ENCODE measurements around the gene CYP2B6. TPM values are rescaled to one million over a fixed set of nuclear protein-coding genes. Genes with fewer than 3 reads are reported as not detected.
"Not testable (repeated sequence)": the region's sequence is repeated elsewhere in the genome, so short reads cannot be mapped to it uniquely, and the experiment has no call there.

The CYP2B6 gene
- total RNA-seq: not detected

- DNase-seq: no peak
- peaks cover 8% of the 10 kb centered on the region for H3K27me3 Mint-ChIP-seq
- H3K27ac Mint-ChIP-seq: no peak within 1 kb of the TSS
- H3K36me3 Mint-ChIP-seq (ENCODE audit: low read depth): no peaks in the 10 kb centered on the region
- H3K4me3 Mint-ChIP-seq: no peak within 1 kb of the TSS
- peaks cover 2% of the 10 kb centered on the region for H3K9me3 Mint-ChIP-seq
- H3K4me1 Mint-ChIP-seq: no peaks in the 10 kb centered on the region
- ChIA-PET CTCF (no interaction called here), POLR2A (no interaction called here)
Measured at GRCh38 chr19:40990972-40991381, at the start of gene CYP2B6. CYP2B6 (plus strand) TSS chr19:40991282; CDS start chr19:40991306, 24 bp downstream.

- Mint-ChIP-seq H3K27ac (no peak overlapping the region), H3K27me3 (peaks cover 10% of the 10 kb centered on the region), H3K36me3 (ENCODE audit: low read depth) (no peaks in the 10 kb centered on the region), H3K4me3 (no peak overlapping the region), H3K9me3 (no peaks in the 10 kb centered on the region), H3K4me1 (peaks cover 2% of the 10 kb centered on the region)
- CTCF ChIA-PET: no interaction called here
- POLR2A ChIA-PET: no interaction called here
- DNase-seq: no peak
Measured at GRCh38 chr19:40941481-40942219, 49.4 kb upstream of the CYP2B6 start.

DNA sequence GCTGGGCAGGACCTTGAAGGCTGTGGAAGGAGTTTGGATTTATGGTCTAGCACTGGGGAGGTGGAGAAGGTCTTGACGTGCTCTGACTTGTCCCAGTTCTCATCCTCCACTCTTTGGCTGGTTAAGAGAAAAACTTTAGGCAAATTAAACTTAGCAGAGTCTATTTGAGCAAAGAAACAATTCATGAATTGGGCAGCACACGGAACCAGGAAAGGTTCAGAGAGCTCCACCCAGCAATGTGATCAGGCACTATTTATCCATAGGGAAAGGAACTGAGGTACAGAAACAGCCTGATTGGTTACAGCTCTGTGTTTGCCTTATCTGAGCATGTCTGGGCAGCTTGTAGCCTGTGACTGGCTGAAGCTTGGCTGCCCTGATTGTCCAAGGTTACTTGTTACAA, 45.4 kb upstream of the CYP2B6 start:
- H3K27ac Mint-ChIP-seq: no peak overlapping the region

GRCh38 chr19:40947114-40947513, 44.0 kb upstream of the CYP2B6 start:
- CTCF ChIA-PET: no interaction called here
- POLR2A ChIA-PET: no interaction called here
- no peak overlapping the region for H3K27ac Mint-ChIP-seq
- H3K4me3 Mint-ChIP-seq: no peak overlapping the region
- no peaks in the 10 kb centered on the region for H3K36me3 Mint-ChIP-seq (ENCODE audit: low read depth)
- no peaks in the 10 kb centered on the region for H3K4me1 Mint-ChIP-seq
- no peak for DNase-seq
- H3K9me3 Mint-ChIP-seq: peaks cover 4% of the 10 kb centered on the region
- H3K27me3 Mint-ChIP-seq: peaks cover 4% of the 10 kb centered on the region

More for the DNA sequence above, 45.4 kb upstream of the CYP2B6 start:
- ChIA-PET POLR2A (no interaction called here), CTCF (no interaction called here)
- Mint-ChIP-seq H3K36me3 (ENCODE audit: low read depth) (no peaks in the 10 kb centered on the region), H3K4me3 (no peak overlapping the region), H3K9me3 (no peaks in the 10 kb centered on the region), H3K4me1 (no peaks in the 10 kb centered on the region), H3K27me3 (peaks cover 4% of the 10 kb centered on the region)
- no peak for DNase-seq

- Mint-ChIP-seq H3K36me3 (ENCODE audit: low read depth) (no peaks in the 10 kb centered on the region), H3K27me3 (peaks cover 4% of the 10 kb centered on the region), H3K27ac (no peak overlapping the region), H3K4me3 (no peak overlapping the region), H3K4me1 (no peaks in the 10 kb centered on the region), H3K9me3 (peaks cover 5% of the 10 kb centered on the region)
- CTCF ChIA-PET: no interaction called here
- DNase-seq: no peak
- POLR2A ChIA-PET: no interaction called here
Measured at GRCh38 chr19:40947573-40947972, 43.5 kb upstream of the CYP2B6 start.

GRCh38 chr19:40948580-40949299, 42.3 kb upstream of the CYP2B6 start:
- no peak overlapping the region for H3K4me3 Mint-ChIP-seq
- POLR2A ChIA-PET: no interaction called here

GRCh38 chr19:40954573-40954972, 36.5 kb upstream of the CYP2B6 start:
- POLR2A ChIA-PET: no interaction called here
- no peak for DNase-seq
- Mint-ChIP-seq H3K4me3 (no peak overlapping the region), H3K27me3 (no peaks in the 10 kb centered on the region), H3K9me3 (peaks cover 35% of the 10 kb centered on the region), H3K36me3 (ENCODE audit: low read depth) (peaks cover 8% of the 10 kb centered on the region), H3K4me1 (no peaks in the 10 kb centered on the region), H3K27ac (no peak overlapping the region)
- CTCF ChIA-PET: no interaction called here

More at GRCh38 chr19:40948580-40949299, 42.3 kb upstream of the CYP2B6 start:
- CTCF ChIA-PET: interaction anchor here (0.6 kb wide), 1 partner anchor 805 kb away, joined by 3 read pairs; no protein-coding TSS in a partner anchor
- Mint-ChIP-seq H3K27ac (no peak overlapping the region), H3K4me1 (no peaks in the 10 kb centered on the region), H3K27me3 (peaks cover 4% of the 10 kb centered on the region), H3K36me3 (ENCODE audit: low read depth) (no peaks in the 10 kb centered on the region), H3K9me3 (peaks cover 16% of the 10 kb centered on the region)
- no peak for DNase-seq

GRCh38 chr19:40959338-40959737, 31.7 kb upstream of the CYP2B6 start:
- Mint-ChIP-seq H3K4me3 (no peak overlapping the region), H3K9me3 (peaks cover 17% of the 10 kb centered on the region), H3K36me3 (ENCODE audit: low read depth) (peaks cover 4% of the 10 kb centered on the region), H3K4me1 (no peaks in the 10 kb centered on the region), H3K27me3 (peaks cover 21% of the 10 kb centered on the region), H3K27ac (no peak overlapping the region)
- ChIA-PET POLR2A (no interaction called here), CTCF (no interaction called here)
- DNase-seq: no peak

GRCh38 chr19:40960062-40960685, 30.9 kb upstream of the CYP2B6 start:
- Mint-ChIP-seq H3K36me3 (ENCODE audit: low read depth) (no peaks in the 10 kb centered on the region), H3K27ac (no peak overlapping the region), H3K9me3 (peaks cover 11% of the 10 kb centered on the region), H3K4me1 (no peaks in the 10 kb centered on the region), H3K27me3 (peaks cover 21% of the 10 kb centered on the region), H3K4me3 (no peak overlapping the region)
- CTCF ChIA-PET: no interaction called here
- POLR2A ChIA-PET: no interaction called here
- no peak for DNase-seq

- Mint-ChIP-seq H3K36me3 (ENCODE audit: low read depth) (no peaks in the 10 kb centered on the region), H3K4me3 (no peak overlapping the region), H3K27me3 (peaks cover 21% of the 10 kb centered on the region), H3K4me1 (no peaks in the 10 kb centered on the region), H3K9me3 (peaks cover 8% of the 10 kb centered on the region), H3K27ac (no peak overlapping the region)
- CTCF ChIA-PET: no interaction called here
- POLR2A ChIA-PET: no interaction called here
- no peak for DNase-seq
Measured at GRCh38 chr19:40960780-40961179, 30.3 kb upstream of the CYP2B6 start.

- CTCF ChIA-PET: interaction anchor here (0.6 to 1.8 kb wide), 2 partner anchors 11 to 182 kb away, joined by 4 to 8 read pairs; no protein-coding TSS in a partner anchor
Measured at GRCh38 chr19:40962460-40962961, 28.6 kb upstream of the CYP2B6 start.

DNA sequence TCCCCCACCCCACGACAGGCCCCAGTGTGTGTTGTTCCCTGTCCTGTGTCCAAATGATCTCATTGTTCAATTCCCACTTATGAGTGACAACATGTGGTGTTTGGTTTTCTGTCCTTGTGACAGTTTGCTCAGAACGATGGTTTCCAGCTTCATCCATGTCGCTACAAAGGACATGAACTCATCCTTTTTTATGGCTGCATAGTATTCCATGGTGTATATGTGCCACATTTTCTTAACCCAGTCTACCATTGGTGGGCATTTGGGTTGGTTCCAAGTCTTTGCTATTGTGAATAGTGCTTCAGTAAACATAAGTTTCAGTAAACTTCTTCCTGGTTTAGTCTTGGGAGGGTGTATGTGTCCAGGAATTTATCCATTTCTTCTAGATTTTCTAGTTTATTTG, 26.7 kb upstream of the CYP2B6 start:
- H3K4me3 Mint-ChIP-seq; POLR2A ChIA-PET; H3K36me3 Mint-ChIP-seq (ENCODE audit: low read depth); H3K9me3 Mint-ChIP-seq; H3K27ac Mint-ChIP-seq; CTCF ChIA-PET; DNase-seq: not testable (repeated sequence)
- H3K4me1 Mint-ChIP-seq: peaks cover 11% of the 10 kb centered on the region
- H3K27me3 Mint-ChIP-seq: peaks cover 30% of the 10 kb centered on the region

More at GRCh38 chr19:40962460-40962961, 28.6 kb upstream of the CYP2B6 start:
- POLR2A ChIA-PET: interaction anchor here (1.0 kb wide), 1 partner anchor 8 kb away, joined by 4 read pairs; no protein-coding TSS in a partner anchor
- no peak overlapping the region for H3K27ac Mint-ChIP-seq
- H3K4me1 Mint-ChIP-seq: peaks cover under 1% of the 10 kb centered on the region
- no peak for DNase-seq
- H3K27me3 Mint-ChIP-seq: peaks cover 24% of the 10 kb centered on the region
- H3K9me3 Mint-ChIP-seq: peaks cover 6% of the 10 kb centered on the region
- H3K36me3 Mint-ChIP-seq (ENCODE audit: low read depth): peaks cover 1% of the 10 kb centered on the region
- H3K4me3 Mint-ChIP-seq: no peak overlapping the region

DNA sequence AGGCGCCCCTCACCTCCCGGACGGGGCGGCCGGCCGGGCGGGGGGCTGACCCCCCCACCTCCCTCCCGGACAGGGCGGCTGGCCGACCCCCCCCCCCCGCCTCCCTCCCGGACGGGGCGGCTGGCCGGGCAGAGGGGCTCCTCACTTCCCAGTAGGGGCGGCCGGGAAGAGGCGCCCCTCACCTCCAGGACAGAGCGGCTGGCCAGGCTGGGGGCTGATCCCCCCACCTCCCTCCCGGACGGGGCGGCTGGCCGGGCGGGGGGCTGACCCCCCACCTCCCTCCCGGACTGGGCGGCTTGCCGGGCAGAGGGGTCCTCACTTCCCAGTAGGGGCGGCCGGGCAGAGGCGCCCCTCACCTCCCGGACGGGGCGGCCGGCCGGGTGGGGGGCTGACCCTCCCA, 25.7 kb upstream of the CYP2B6 start:
- Mint-ChIP-seq H3K27me3 (peaks cover 30% of the 10 kb centered on the region), H3K4me1 (peaks cover 21% of the 10 kb centered on the region)
- H3K4me3 Mint-ChIP-seq; DNase-seq; POLR2A ChIA-PET; H3K27ac Mint-ChIP-seq; H3K9me3 Mint-ChIP-seq; CTCF ChIA-PET; H3K36me3 Mint-ChIP-seq (ENCODE audit: low read depth): not testable (repeated sequence)
